HUES48 (cell line): ENCODE results near the gene SPON2.

Experiments used
- H3K27ac ChIP-seq: one replicate; pipeline ENCODE4 v1.7.0; 2013; ENCODE audit warnings: low read depth, low read length, inconsistent platforms
- H3K27me3 ChIP-seq: 2 replicates; pipeline ENCODE4 v1.6.1; 2013; ENCODE audit warnings: mild to moderate bottlenecking, low read length; ENCODE audit not compliant: control insufficient read depth, insufficient read depth
- H3K36me3 ChIP-seq: 2 replicates; pipeline ENCODE4 v1.6.1; 2013; ENCODE audit warnings: low read length; ENCODE audit not compliant: control insufficient read depth, insufficient read depth
- H3K4me1 ChIP-seq: 2 replicates; pipeline ENCODE4 v1.6.1; 2013; ENCODE audit warnings: mild to moderate bottlenecking, low read length; ENCODE audit not compliant: control insufficient read depth, insufficient read depth
- H3K4me3 ChIP-seq: 2 replicates; pipeline ENCODE4 v1.5.1; 2013; ENCODE audit warnings: mild to moderate bottlenecking, low read depth, low read length
- H3K9ac ChIP-seq: 2 replicates; pipeline ENCODE4 v1.6.1; 2013; ENCODE audit warnings: mild to moderate bottlenecking, low read depth, low read length, moderate library complexity
- H3K9me3 ChIP-seq: 2 replicates; pipeline ENCODE4 v1.6.1; 2013; ENCODE audit warnings: low read length; ENCODE audit not compliant: control insufficient read depth, insufficient read depth

The SPON2 gene

DNA sequence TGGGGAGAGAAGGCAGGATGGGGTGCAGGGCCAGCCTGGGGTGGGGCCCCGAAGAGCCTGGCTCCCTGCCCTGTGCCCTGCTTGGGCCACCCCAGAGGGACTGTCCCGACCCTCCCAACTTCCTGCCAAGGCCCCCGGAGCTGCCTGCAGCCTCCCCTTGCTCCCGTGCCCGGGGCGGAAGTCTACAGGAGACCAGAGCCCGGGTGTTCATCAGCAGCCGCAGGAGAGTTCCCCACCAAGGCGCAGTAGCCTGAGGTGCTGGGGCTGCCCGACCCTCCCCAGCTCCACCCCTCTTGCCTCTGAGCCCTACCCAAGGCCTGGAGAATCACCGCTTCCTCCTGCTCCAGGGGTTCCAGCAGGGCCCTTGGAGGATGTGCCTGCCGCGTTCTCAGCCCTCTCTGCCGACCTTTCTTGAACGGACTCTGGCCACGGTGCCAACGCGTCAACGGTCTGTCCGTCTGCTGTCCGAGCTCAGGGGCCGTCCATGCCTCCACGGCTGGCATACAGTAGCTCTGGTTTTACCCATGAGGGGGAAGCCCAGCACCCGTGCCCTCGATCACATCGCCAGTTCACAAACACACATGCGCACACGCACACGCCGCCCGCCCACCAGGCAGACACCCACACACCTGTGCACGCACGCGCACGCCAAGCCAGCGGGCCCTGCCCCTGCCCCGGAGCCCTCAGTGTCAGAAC, 36.0 kb upstream of the SPON2 start:
- Histone ChIP-seq H3K9me3 (no peaks in the 10 kb centered on the region), H3K4me1 (no peaks in the 10 kb centered on the region), H3K27ac (no peak overlapping the region)

DNA sequence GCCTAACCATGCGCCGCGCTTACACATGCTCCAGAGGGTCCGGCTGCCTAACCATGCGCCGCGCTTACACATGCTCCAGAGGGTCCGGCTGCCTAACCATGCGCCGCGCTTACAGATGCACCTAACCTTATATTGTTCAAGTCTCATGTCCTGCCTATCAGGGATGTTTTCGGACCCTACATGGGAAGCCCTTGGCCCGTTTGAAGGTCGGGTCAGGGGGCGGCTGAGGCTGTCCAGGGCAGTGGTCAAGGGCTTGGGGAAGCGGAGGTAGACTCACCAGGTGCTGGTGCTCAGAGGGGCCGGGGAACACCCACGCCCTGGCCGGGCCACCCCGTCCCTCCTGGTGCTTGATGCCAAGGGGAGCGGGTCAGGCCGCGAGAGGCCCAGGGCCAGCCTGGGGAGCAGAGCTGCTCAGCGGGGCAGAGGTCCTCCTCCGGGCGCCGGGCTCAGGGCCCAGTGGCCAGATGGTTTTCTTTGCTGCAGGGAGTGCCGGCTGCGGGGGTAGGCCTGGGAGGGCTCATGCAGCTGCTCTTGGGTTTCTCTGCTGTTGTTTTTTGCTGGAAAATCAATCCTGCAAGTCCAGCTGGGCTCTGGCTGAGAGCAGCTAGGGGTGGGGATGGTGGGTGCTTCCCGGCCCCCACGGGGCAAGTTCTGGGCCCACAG, 35.4 kb upstream of the SPON2 start:
- no peaks in the 10 kb centered on the region for H3K9me3 ChIP-seq
- H3K36me3 ChIP-seq = peaks cover 22% of the 10 kb centered on the region
- H3K9ac ChIP-seq = no peak overlapping the region
- H3K27me3 ChIP-seq = no peaks in the 10 kb centered on the region
- no peaks in the 10 kb centered on the region for H3K4me1 ChIP-seq
- H3K4me3 ChIP-seq = no peak overlapping the region
- no peak overlapping the region for H3K27ac ChIP-seq

More for the DNA sequence above, 36.0 kb upstream of the SPON2 start:
- H3K27me3 ChIP-seq = no peaks in the 10 kb centered on the region
- H3K36me3 ChIP-seq = peaks cover 28% of the 10 kb centered on the region
- no peak overlapping the region for H3K4me3 ChIP-seq
- no peak overlapping the region for H3K9ac ChIP-seq

DNA sequence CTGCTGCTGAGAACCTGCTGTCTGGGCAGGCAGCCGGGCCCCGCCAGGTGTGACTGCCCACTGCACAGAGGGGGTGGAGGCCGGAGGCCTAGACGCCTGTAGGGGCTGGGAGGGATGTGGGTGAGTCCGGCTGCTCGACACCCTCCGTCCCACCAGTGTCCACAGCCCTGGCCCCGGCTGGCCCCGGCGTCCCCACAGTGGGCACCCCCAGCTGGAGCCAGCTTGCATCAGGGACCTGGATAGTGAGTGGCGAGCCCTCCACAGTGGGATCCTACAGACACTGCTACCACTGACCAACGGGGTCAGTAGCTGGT, 34.7 kb upstream of the SPON2 start:
- H3K4me3 ChIP-seq = no peak overlapping the region
- no peak overlapping the region for H3K27ac ChIP-seq
- H3K9me3 ChIP-seq = no peaks in the 10 kb centered on the region
- no peak overlapping the region for H3K9ac ChIP-seq
- no peaks in the 10 kb centered on the region for H3K4me1 ChIP-seq
- peaks cover 17% of the 10 kb centered on the region for H3K36me3 ChIP-seq
- H3K27me3 ChIP-seq = no peaks in the 10 kb centered on the region

DNA sequence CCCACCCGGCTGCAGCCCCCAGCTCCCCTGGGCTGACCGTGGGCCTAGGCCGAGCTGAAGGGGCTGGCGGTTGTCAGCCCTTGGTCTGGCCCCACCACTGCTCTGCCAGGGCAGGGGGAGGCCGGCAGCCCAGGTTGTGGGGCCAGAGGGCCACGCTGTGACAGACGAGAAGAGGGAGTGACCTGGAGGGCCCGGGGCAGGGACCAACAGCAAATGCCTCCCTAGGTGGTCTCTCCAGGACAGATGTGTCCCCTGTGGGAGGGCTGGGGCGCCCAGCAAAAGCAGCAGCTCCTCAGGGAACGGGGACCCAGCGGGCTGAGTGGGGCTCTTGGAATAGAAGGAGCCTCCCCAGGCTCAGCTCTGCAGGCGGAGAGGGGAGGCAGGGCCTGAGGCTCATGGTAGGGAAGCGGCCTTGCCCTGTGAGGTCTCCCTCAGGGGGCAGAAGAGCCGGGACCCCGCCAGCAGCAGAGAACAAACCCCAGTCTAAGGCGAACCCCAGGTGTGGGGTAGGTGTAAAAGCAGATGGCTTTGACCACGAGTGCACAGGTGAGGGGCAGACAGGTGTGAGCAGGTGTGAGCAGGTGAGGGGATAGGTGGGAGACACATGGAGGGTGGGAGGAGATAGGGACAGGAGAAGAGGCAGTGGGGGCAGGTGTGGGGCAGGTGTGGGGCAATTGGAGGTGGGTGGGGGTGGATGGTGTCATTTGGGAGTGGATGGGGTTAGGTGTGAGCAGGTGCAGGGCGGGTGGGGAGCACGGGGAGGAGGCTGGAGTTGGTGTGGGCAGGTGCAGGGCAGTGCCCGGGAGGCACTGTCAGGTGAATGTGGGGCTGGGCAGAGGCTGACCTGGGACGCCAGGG, 34.1 kb upstream of the SPON2 start:
- H3K36me3 ChIP-seq = peaks cover 12% of the 10 kb centered on the region
- no peak overlapping the region for H3K4me3 ChIP-seq
- H3K27ac ChIP-seq = no peak overlapping the region
- H3K4me1 ChIP-seq = no peaks in the 10 kb centered on the region
- H3K9ac ChIP-seq = no peak overlapping the region
- no peaks in the 10 kb centered on the region for H3K27me3 ChIP-seq
- H3K9me3 ChIP-seq = no peaks in the 10 kb centered on the region

DNA sequence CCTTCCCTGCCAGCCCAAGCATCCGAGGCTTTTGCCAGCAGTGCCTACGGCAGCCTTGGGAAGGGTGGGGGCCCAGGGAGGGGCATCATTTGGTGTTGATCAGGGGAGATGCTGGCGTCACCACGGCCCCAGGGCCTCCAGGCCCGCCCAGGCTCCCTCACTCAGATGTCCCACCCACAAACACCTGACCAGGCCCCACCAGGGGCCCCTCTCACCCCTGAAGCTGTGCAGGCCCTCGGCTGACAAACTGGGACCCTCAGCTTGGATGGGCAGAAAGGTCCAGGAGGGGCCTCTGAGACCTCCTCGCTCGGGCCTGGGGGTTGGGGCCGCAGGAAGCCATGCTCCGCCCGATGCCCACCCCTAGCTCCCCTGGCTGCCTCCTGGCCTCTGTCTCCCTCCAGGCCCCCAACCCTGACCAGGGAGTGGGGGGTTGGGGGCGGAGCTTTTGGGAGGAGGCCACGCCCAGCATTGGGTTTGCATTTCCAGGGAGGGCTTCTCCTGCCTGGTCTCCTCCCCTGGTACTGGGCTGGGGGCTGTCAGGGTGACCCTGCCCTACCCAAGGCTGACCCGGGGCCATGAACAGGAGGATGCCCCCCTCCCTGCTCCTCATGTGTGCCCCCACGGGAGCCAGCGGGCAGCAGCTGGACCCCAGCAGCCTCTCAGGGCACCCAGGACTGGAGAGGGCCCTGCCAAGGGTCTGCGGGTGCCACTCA, 33.4 kb upstream of the SPON2 start:
- Histone ChIP-seq H3K36me3 (peaks cover 4% of the 10 kb centered on the region; the same call in 1 of the 2 replicates), H3K27me3 (no peaks in the 10 kb centered on the region), H3K9ac (no peak overlapping the region), H3K9me3 (no peaks in the 10 kb centered on the region), H3K4me3 (no peak overlapping the region), H3K4me1 (no peaks in the 10 kb centered on the region), H3K27ac (no peak overlapping the region)

DNA sequence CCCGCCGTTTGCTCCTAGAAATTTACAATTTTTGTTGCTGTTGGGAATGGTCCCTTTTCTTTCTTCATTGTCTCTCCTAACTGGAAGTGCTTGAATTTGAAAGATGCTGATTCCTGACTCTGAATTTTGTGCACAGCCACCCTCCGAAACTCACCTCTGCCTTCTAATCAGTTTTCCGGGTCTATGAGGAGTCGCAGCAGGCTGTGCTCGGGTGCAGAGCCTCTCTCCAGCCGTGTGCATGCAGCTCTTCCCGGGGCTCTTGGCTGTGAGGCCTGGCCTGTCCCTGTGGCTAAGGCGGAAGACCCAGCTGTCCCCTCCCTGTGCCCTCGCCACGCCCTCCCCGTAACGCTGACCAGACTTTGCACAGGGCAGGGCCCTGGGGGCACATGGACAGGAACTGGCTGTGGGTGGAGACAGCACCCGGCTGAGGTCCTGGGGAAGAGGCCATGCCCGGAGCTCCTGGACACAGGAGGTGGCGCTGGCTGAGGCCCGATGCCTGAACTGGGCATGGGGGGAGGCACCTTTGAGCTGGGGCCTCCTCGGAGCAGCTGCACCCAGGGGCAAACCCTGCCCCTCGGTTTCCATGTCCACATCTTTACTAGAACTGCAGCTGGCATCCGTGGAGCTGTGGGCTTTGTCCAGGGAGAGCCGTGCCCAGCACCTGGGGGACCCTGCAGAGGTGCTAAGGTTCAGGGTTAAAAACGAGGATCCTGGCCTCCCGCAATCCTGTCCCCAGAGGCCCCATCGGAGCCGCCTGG, 32.6 kb upstream of the SPON2 start:
- Histone ChIP-seq H3K36me3 (no peaks in the 10 kb centered on the region), H3K9me3 (no peaks in the 10 kb centered on the region), H3K27me3 (no peaks in the 10 kb centered on the region), H3K4me3 (no peak overlapping the region), H3K9ac (no peak overlapping the region), H3K4me1 (no peaks in the 10 kb centered on the region), H3K27ac (no peak overlapping the region)

DNA sequence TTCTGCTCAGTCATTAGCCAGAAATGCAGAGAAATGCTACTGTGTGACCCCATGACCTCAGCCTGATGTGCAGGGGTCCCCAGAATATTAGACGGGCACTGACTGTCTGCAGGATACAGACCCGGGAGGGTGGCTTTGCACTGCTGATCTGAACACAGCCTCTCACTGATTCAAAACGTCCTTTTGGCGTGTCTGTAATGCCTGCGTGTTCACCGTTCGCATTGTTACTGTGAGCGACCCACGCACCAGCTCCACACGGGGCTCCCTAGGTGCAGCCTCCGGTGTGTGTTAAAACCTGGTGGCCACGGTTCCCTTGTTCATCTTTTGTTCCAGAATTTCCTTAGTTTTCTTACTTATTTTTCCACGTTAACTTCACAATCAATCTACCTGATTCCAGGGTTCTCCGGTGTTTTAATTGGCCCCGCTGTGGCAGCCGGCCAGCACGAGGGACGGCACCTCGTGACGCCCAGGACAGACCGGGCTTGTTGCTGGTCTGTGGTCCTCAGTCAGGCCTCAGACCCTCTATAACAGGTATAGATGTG, 32.0 kb upstream of the SPON2 start:
- Histone ChIP-seq H3K9me3 (no peaks in the 10 kb centered on the region), H3K4me1 (no peaks in the 10 kb centered on the region), H3K9ac (no peak overlapping the region), H3K36me3 (no peaks in the 10 kb centered on the region), H3K4me3 (no peak overlapping the region), H3K27me3 (no peaks in the 10 kb centered on the region), H3K27ac (no peak overlapping the region)

DNA sequence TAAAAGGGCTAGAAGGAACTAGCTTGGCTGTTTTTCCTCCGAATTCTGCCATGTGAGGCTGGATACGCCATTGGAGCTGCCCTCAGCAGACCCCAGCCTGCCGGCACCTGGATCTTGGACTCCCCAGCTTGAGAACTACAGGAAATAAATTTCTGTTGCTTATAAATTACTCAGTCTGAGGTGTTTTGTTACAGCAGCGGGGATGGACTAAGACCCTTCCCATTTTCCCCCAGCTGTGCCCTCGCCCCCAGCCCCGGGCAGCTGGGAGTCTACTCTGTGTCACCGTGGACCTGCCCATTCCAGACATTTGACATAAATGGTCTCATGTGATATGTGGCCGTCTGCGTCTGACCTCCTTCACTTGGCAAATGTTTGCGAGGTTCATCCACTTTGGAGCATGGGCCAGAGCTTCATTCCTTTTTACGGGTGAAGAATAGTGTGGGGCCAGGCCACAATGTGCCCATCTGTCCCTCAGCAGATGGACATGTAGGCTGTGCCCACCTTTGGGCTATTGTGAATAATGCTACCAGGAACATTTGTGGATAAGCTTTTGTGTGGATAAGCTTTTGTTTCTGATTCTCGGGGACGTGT, 30.7 kb upstream of the SPON2 start:
- H3K4me1 ChIP-seq = no peaks in the 10 kb centered on the region
- H3K9me3 ChIP-seq = no peaks in the 10 kb centered on the region
- no peak overlapping the region for H3K4me3 ChIP-seq
- H3K9ac ChIP-seq = no peak overlapping the region
- H3K36me3 ChIP-seq = no peaks in the 10 kb centered on the region
- no peaks in the 10 kb centered on the region for H3K27me3 ChIP-seq
- no peak overlapping the region for H3K27ac ChIP-seq

DNA sequence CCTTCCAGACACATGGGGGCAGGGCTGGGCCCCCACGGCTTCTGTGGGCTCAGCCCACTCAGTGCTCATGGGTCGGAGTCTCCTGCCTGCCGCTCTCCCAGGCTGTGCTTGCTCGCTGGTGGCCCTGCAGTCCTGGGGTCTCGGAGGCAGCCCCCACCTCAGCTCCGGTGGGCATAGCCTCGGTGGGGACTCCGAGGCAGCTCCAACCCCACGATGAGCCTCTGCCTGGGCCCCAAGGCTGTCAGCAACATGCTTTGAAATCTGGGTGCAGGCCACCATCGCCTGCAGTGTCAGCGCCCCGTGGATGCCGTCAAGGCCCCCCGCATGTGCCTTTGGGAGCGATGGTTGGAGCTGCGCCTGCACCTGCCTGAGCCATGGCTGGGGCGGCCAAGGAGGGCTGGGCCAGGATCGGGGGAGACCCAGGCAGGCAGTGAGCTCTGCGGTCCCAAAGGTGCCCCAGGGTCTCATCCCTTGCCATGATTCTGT, 30.2 kb upstream of the SPON2 start:
- Histone ChIP-seq H3K4me3 (no peak overlapping the region), H3K36me3 (no peaks in the 10 kb centered on the region), H3K9ac (no peak overlapping the region), H3K9me3 (no peaks in the 10 kb centered on the region), H3K4me1 (no peaks in the 10 kb centered on the region), H3K27me3 (no peaks in the 10 kb centered on the region), H3K27ac (no peak overlapping the region)
